Measurements from ENCODE around the gene ALK. TPM values are rescaled to one million over a fixed set of nuclear protein-coding genes. Genes with fewer than 3 reads are reported as not detected.
"Not testable (repeated sequence)": the region's sequence is repeated elsewhere in the genome, so short reads cannot be mapped to it uniquely, and the experiment has no call there.

Gene ALK
- polyA plus RNA-seq, 1 experiment = not detected

GRCh38 chr2:29824145-29824544 lies 97.2 kb downstream of the ALK start:
- DNase-seq (ENCODE audit: low read depth, low spot score); H3K9me3 ChIP-seq (ENCODE audit: control insufficient read depth, insufficient read depth, low read length); H3K4me3 ChIP-seq (ENCODE audit: low read depth, low read length); POLR2A ChIA-PET; H3K27me3 ChIP-seq (ENCODE audit: control insufficient read depth, insufficient read depth, low read length); H3K27ac ChIP-seq (ENCODE audit: low read depth, low read length): not testable (repeated sequence)
- CTCF ChIA-PET = interaction anchor here (0.9 kb wide), 1 partner anchor 515 kb away, joined by 3 read pairs; no protein-coding TSS in a partner anchor
- TF ChIP-seq CTCF (IDR thresholded peaks at IDR 0.05; ENCODE audit: low read depth, low read length) = peak; percentile 19

- ChIA-PET POLR2A (no interaction called here), CTCF (no interaction called here)
- no peak overlapping the region for H3K4me3 ChIP-seq (ENCODE audit: low read depth, low read length)
- H3K9me3 ChIP-seq (ENCODE audit: control insufficient read depth, insufficient read depth, low read length) = no peaks in the 10 kb centered on the region; the same call in 1 of the 2 replicates
- no peak overlapping the region for H3K27ac ChIP-seq (ENCODE audit: low read depth, low read length)
- DNase-seq (ENCODE audit: low read depth, low spot score) = no peak
- no peak for TF ChIP-seq CTCF (IDR thresholded peaks at IDR 0.05; ENCODE audit: low read depth, low read length)
- H3K27me3 ChIP-seq (ENCODE audit: control insufficient read depth, insufficient read depth, low read length) = peaks cover 21% of the 10 kb centered on the region
Measured at GRCh38 chr2:29821591-29821990, 99.8 kb downstream of the ALK start.

GRCh38 chr2:29819570-29819969 lies 101.8 kb downstream of the ALK start:
- H3K27me3 ChIP-seq (ENCODE audit: control insufficient read depth, insufficient read depth, low read length) = peaks cover 23% of the 10 kb centered on the region
- H3K9me3 ChIP-seq (ENCODE audit: control insufficient read depth, insufficient read depth, low read length) = no peaks in the 10 kb centered on the region; the same call in 1 of the 2 replicates
- CTCF ChIA-PET = no interaction called here
- POLR2A ChIA-PET = no interaction called here
- H3K27ac ChIP-seq (ENCODE audit: low read depth, low read length) = no peak overlapping the region
- no peak for DNase-seq (ENCODE audit: low read depth, low spot score)
- no peak overlapping the region for H3K4me3 ChIP-seq (ENCODE audit: low read depth, low read length)
- no peak for TF ChIP-seq CTCF (IDR thresholded peaks at IDR 0.05; ENCODE audit: low read depth, low read length)

- CTCF ChIA-PET = no interaction called here
- no peak for TF ChIP-seq CTCF (IDR thresholded peaks at IDR 0.05; ENCODE audit: low read depth, low read length)
- POLR2A ChIA-PET = no interaction called here
- H3K27ac ChIP-seq (ENCODE audit: low read depth, low read length) = no peak overlapping the region
- DNase-seq (ENCODE audit: low read depth, low spot score) = no peak
- H3K9me3 ChIP-seq (ENCODE audit: control insufficient read depth, insufficient read depth, low read length) = no peaks in the 10 kb centered on the region; the same call in 1 of the 2 replicates
- peaks cover 23% of the 10 kb centered on the region for H3K27me3 ChIP-seq (ENCODE audit: control insufficient read depth, insufficient read depth, low read length)
- H3K4me3 ChIP-seq (ENCODE audit: low read depth, low read length) = no peak overlapping the region
Measured at GRCh38 chr2:29817801-29818680, 103.3 kb downstream of the ALK start.

GRCh38 chr2:29817299-29817698 lies 104.1 kb downstream of the ALK start:
- Histone ChIP-seq H3K4me3 (ENCODE audit: low read depth, low read length) (no peak overlapping the region), H3K9me3 (ENCODE audit: control insufficient read depth, insufficient read depth, low read length) (no peaks in the 10 kb centered on the region; the same call in 1 of the 2 replicates), H3K27ac (ENCODE audit: low read depth, low read length) (no peak overlapping the region), H3K27me3 (ENCODE audit: control insufficient read depth, insufficient read depth, low read length) (peaks cover 25% of the 10 kb centered on the region)
- no peak for DNase-seq (ENCODE audit: low read depth, low spot score)
- ChIA-PET POLR2A (no interaction called here), CTCF (no interaction called here)
- no peak for TF ChIP-seq CTCF (IDR thresholded peaks at IDR 0.05; ENCODE audit: low read depth, low read length)
